Kidney epithelial cell (primary cell): ENCODE measurements around the gene PTTG1IP. TPM values are rescaled to one million over a fixed set of nuclear protein-coding genes. Genes with fewer than 3 reads are reported as not detected.

Source experiments
- DNase-seq: peaks from one replicate; pipeline ENCODE4 v3.0.0-alpha.2; 2010; ENCODE audit warnings: low read depth
- H3K27me3 ChIP-seq: 2 replicates; pipeline ENCODE4 v1.6.0; 2011; ENCODE audit warnings: low read length; ENCODE audit not compliant: control insufficient read depth, insufficient read depth
- H3K36me3 ChIP-seq: 2 replicates; pipeline ENCODE4 v1.5.1; 2011; ENCODE audit warnings: low read length; ENCODE audit not compliant: control insufficient read depth, insufficient read depth
- H3K4me3 ChIP-seq: 2 replicates; pipeline ENCODE4 v1.5.1; 2011; ENCODE audit warnings: low read depth, mild to moderate bottlenecking, control low read depth, low read length
- CTCF ChIP-seq: IDR thresholded peaks from 2 replicates; pipeline ENCODE4 v1.5.1; 2011; ENCODE audit warnings: mild to moderate bottlenecking, moderate library complexity, low read length, control low read depth, inconsistent platforms; ENCODE audit not compliant: insufficient read depth, poor library complexity, severe bottlenecking
- total RNA-seq: library from RNA; depleted of rRNA; stranded (reverse); fragments of >200 nt; gene quantifications from 2 replicates; pipeline ENCODE4 v1.2.3, GENCODE V29; 2015

PTTG1IP gene
- total RNA-seq, 1 donor from 2014 or later, result 538 TPM

- Histone ChIP-seq H3K27me3 (peaks cover 26% of the 10 kb centered on the region), H3K4me3 (no peak overlapping the region), H3K36me3 (no peaks in the 10 kb centered on the region)
- TF ChIP-seq CTCF, result no peak
- no peak for DNase-seq
Observed at GRCh38 chr21:44910229-44911067, 37.0 kb upstream of the PTTG1IP start.

- no peak for DNase-seq
- H3K4me3 ChIP-seq, result no peak overlapping the region
- H3K27me3 ChIP-seq, result peaks cover 28% of the 10 kb centered on the region
- no peaks in the 10 kb centered on the region for H3K36me3 ChIP-seq
- no peak for TF ChIP-seq CTCF
Observed at GRCh38 chr21:44909719-44910118, 36.2 kb upstream of the PTTG1IP start.

GRCh38 chr21:44908908-44909307 lies 35.4 kb upstream of the PTTG1IP start:
- TF ChIP-seq CTCF, result no peak
- H3K27me3 ChIP-seq, result peaks cover 28% of the 10 kb centered on the region
- no peak for DNase-seq

GRCh38 chr21:44907966-44908895 lies 34.7 kb upstream of the PTTG1IP start:
- DNase-seq, result no peak
- no peak for TF ChIP-seq CTCF
- Histone ChIP-seq H3K27me3 (peaks cover 28% of the 10 kb centered on the region), H3K4me3 (no peak overlapping the region), H3K36me3 (no peaks in the 10 kb centered on the region)

More at GRCh38 chr21:44908908-44909307, 35.4 kb upstream of the PTTG1IP start:
- Histone ChIP-seq H3K36me3 (no peaks in the 10 kb centered on the region), H3K4me3 (no peak overlapping the region)

GRCh38 chr21:44907225-44907965 lies 33.9 kb upstream of the PTTG1IP start:
- H3K27me3 ChIP-seq, result peaks cover 28% of the 10 kb centered on the region
- H3K4me3 ChIP-seq, result no peak overlapping the region
- no peak for TF ChIP-seq CTCF
- H3K36me3 ChIP-seq, result no peaks in the 10 kb centered on the region
- DNase-seq, result no peak
